Neural crest cell (in vitro differentiated cells): ENCODE results near the gene SLC6A7. TPM values are rescaled to one million over a fixed set of nuclear protein-coding genes. Genes with fewer than 3 reads are reported as not detected.

Experiments used
- DNase-seq: peaks from one replicate; pipeline ENCODE4 v3.0.0; 2021; ENCODE audit warnings: low read depth, mixed read lengths, low spot score
- H3K27ac Mint-ChIP-seq: one replicate; pipeline ENCODE4 v1.8.0; 2021; ENCODE audit warnings: mild to moderate bottlenecking, mixed read lengths; ENCODE audit not compliant: unreplicated experiment
- H3K27me3 Mint-ChIP-seq: 2 replicates; pipeline ENCODE4 v1.8.0; 2021; ENCODE audit warnings: low read depth, mild to moderate bottlenecking, mixed read lengths
- H3K36me3 Mint-ChIP-seq: 2 replicates; pipeline ENCODE4 v1.8.0; 2021; ENCODE audit warnings: low read depth, mild to moderate bottlenecking, mixed read lengths
- H3K4me1 Mint-ChIP-seq: 2 replicates; pipeline ENCODE4 v1.8.0; 2021; ENCODE audit warnings: mixed read lengths
- H3K4me3 Mint-ChIP-seq: one replicate; pipeline ENCODE4 v1.8.0; 2021; ENCODE audit warnings: mild to moderate bottlenecking, mixed read lengths
- H3K9me3 Mint-ChIP-seq: 2 replicates; pipeline ENCODE4 v1.8.0; 2021; ENCODE audit warnings: mixed read lengths
- total RNA-seq: library from RNA; stranded (reverse); gene quantifications from 2 replicates; pipeline ENCODE4 v1.2.1, GENCODE V29; 2021
- TF ChIP-seq, protein P1 (sequence below): fragments of 200-600 bp; sonication (generic); conservative IDR thresholded peaks from 2 replicates; pipeline ENCODE4 v1.5.0; 2021; ENCODE audit warnings: antibody characterized with exemption, mild to moderate bottlenecking

The SLC6A7 gene
- total RNA-seq, 1 donor from 2014 or later: not detected

DNA sequence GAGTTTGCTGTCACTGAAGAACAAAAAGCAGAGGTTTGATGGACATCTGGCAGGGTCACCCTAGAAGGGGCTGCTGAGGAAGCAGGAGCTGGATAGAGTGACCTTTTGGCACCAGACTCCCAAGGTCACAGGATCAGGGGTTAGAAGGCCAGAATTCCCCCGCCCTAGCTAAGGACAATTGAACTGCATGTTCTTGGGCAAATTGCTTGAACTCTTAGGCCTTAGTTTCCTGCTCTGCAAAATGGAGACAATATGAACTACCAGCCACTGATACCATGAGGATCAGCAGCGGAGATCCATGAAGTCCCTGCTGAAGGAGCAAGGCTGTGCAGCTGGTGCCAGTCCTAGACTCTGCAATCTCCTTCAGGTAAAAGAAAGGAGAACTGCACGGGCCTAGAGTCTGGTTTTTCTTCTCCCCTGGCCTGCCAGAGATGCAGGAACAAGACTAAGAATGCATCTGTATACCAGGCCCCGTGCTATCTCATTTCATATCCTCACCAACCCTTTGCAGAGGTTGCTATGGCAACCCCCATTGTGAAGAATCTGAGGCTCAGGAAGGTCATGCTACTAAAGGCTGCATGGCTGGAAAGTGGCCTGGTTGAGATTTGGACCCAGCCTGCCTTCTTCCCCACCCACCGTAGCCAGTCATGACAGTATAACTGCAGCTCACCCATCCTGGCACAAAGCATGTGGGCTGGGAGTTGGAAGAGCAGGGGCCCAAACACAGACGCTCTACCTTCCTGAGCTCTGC lies 66.0 kb downstream of the SLC6A7 start:
- peak overlapping the region; percentile 31 for H3K4me3 Mint-ChIP-seq
- TF ChIP-seq, protein P1, sequence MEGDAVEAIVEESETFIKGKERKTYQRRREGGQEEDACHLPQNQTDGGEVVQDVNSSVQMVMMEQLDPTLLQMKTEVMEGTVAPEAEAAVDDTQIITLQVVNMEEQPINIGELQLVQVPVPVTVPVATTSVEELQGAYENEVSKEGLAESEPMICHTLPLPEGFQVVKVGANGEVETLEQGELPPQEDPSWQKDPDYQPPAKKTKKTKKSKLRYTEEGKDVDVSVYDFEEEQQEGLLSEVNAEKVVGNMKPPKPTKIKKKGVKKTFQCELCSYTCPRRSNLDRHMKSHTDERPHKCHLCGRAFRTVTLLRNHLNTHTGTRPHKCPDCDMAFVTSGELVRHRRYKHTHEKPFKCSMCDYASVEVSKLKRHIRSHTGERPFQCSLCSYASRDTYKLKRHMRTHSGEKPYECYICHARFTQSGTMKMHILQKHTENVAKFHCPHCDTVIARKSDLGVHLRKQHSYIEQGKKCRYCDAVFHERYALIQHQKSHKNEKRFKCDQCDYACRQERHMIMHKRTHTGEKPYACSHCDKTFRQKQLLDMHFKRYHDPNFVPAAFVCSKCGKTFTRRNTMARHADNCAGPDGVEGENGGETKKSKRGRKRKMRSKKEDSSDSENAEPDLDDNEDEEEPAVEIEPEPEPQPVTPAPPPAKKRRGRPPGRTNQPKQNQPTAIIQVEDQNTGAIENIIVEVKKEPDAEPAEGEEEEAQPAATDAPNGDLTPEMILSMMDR: no peak
- peaks cover 49% of the 10 kb centered on the region for H3K4me1 Mint-ChIP-seq
- no peak for DNase-seq
- peaks cover 13% of the 10 kb centered on the region for H3K27me3 Mint-ChIP-seq
- H3K9me3 Mint-ChIP-seq: no peaks in the 10 kb centered on the region
- H3K27ac Mint-ChIP-seq: no peak overlapping the region
- H3K36me3 Mint-ChIP-seq: no peaks in the 10 kb centered on the region

DNA sequence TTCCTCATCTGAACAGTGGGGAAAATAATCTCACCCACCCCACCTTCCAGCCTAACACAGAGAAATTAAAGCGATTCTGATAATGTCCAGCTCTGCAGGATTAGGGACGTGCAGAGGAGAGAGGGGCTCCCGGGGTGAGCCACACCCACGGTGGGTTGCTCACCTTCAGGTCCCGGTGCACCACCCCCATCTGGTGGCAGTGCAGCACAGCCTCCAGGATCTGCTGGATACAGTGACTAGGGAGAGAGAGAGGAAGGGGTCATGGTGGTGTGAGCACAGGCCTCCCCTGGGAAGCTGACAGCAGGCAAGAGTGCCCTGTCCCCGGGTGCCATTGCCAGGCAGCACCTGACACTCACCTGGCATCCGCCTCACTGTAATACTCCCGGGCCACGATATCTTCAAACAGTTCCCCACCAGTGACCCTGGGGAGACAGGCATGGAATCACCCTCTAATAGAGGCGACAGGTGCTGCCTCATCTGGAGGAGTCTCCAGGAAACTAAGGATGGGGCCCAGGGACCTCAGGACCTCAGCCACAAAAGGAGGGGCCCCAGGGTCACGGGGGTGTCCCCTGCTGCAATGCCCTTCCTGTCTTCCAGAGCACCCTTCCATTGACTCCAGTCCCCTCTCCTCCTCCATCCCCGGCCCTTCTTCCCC lies 66.7 kb downstream of the SLC6A7 start:
- DNase-seq: no peak
- Mint-ChIP-seq H3K36me3 (no peaks in the 10 kb centered on the region), H3K9me3 (no peaks in the 10 kb centered on the region), H3K27me3 (peaks cover 10% of the 10 kb centered on the region), H3K4me1 (peaks cover 49% of the 10 kb centered on the region), H3K4me3 (no peak overlapping the region), H3K27ac (no peak overlapping the region)
- TF ChIP-seq, protein P1: peak; percentile 26

DNA sequence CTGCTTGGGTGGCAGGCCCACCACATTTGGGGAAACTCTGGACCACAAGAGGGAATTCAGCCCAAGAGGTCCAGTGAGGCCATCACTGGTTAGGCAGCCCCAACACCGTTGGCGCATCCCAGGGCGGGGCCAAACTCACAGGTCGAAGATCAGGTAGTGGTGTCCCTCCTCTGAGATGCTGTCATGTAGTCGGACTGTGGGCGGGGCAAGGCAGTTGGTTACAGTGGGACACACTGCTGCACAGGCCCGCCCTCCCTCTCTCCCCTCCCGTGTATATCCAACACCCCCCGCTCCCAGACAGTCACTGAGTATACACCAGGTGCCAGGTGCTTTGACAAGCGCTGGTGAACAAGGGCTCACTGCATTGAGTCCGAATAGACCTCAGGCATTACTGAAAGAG lies 67.6 kb downstream of the SLC6A7 start:
- H3K27ac Mint-ChIP-seq: no peak overlapping the region
- DNase-seq: no peak
- TF ChIP-seq, protein P1: no peak
- H3K9me3 Mint-ChIP-seq: no peaks in the 10 kb centered on the region
- peaks cover 12% of the 10 kb centered on the region for H3K27me3 Mint-ChIP-seq
- H3K36me3 Mint-ChIP-seq: no peaks in the 10 kb centered on the region
- H3K4me3 Mint-ChIP-seq: no peak overlapping the region
- H3K4me1 Mint-ChIP-seq: peaks cover 49% of the 10 kb centered on the region

DNA sequence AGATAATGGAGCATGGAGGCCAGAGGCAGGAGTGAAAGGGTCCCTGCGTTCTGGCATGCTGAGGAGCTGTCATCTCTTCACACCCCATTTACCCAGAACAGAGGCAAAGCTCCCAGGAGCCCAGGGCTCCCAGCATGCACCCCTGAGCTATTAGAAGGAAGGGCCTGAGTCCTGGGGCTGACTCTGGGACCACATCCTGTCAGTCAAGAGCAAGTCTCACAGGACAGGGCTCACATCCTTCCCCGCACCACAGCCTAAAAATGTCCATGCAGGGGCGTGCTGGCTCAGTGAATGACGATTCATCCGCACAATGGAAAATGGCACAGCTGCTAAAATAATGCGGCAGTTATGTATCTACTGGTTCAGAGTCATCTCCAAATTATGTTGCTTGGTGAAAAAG lies 68.3 kb downstream of the SLC6A7 start:
- no peaks in the 10 kb centered on the region for H3K36me3 Mint-ChIP-seq
- DNase-seq: no peak
- no peaks in the 10 kb centered on the region for H3K9me3 Mint-ChIP-seq
- no peak overlapping the region for H3K4me3 Mint-ChIP-seq
- H3K27ac Mint-ChIP-seq: peak overlapping the region; percentile 75
- TF ChIP-seq, protein P1: no peak
- peaks cover 13% of the 10 kb centered on the region for H3K27me3 Mint-ChIP-seq
- peaks cover 49% of the 10 kb centered on the region for H3K4me1 Mint-ChIP-seq

Other genes starting within 250 kb of the SLC6A7 start
- gene PDE6A, start 245.3 kb upstream of the SLC6A7 start, total RNA-seq: not detected in 2 replicates
- gene SLC26A2, start 229.3 kb upstream of the SLC6A7 start, total RNA-seq: 14.2 and 14.3 TPM in 2 replicates
- 5.1 and 5.9 TPM in 2 replicates for gene TIGD6, start 189.4 kb upstream of the SLC6A7 start, total RNA-seq
- gene HMGXB3, start 189.3 kb upstream of the SLC6A7 start, total RNA-seq: 40.4 and 44.4 TPM in 2 replicates
- gene CSF1R, start 103.5 kb upstream of the SLC6A7 start, total RNA-seq: not detected in 2 replicates
- gene PDGFRB, start 34.2 kb upstream of the SLC6A7 start, total RNA-seq: 10.8 and 15.3 TPM in 2 replicates
- gene CDX1, start 23.3 kb upstream of the SLC6A7 start, total RNA-seq: not detected in 2 replicates
- gene CAMK2A, start 99.7 kb downstream of the SLC6A7 start, total RNA-seq: 0.30 and 0.59 TPM in 2 replicates
- gene ARSI, start 112.8 kb downstream of the SLC6A7 start, total RNA-seq: 0.25 and 0.51 TPM in 2 replicates
- 91.1 and 96.0 TPM in 2 replicates for gene TCOF1, start 167.6 kb downstream of the SLC6A7 start, total RNA-seq
- 6.3 and 7.3 TPM in 2 replicates for gene CD74, start 222.8 kb downstream of the SLC6A7 start, total RNA-seq